K562 (cell line): ENCODE results near the gene P2RX1. TPM values are rescaled to one million over a fixed set of nuclear protein-coding genes. Genes with fewer than 3 reads are reported as not detected.

ENCODE experiments used
- ATAC-seq: fragments of 200-7000 bp; cut with Tn5 transposase; 3 replicates; pipeline ENCODE4 v1.9.1; 2020; ENCODE audit warnings: moderate library complexity
- BruUV-seq: library from RNA; stranded (reverse); fragments of 400-500 nt; replicated peaks from 2 replicates; lab custom pipeline; 2021; lab: Mats Ljungman, UMichigan
- CTCF ChIA-PET: fragments of 300-600 bp; formaldehyde crosslinking; extraction: SDS; loops from one replicate; lab custom pipeline; 2021; ENCODE audit warnings: low intra/inter-chr PET ratio; lab: Yijun Ruan, JAX
- POLR2A ChIA-PET: fragments of 300-600, 350-650 bp; sonication (Branson Sonifier 250); formaldehyde crosslinking; extraction: SDS; loops from one replicate; lab custom pipeline; 2021; ENCODE audit warnings: antibody characterized with exemption, inconsistent platforms; lab: Yijun Ruan, JAX
- DNase-seq, 4 experiments: peaks; one replicate each; pipeline versions ENCODE4 v3.0.0 to v3.0.0-alpha.2; 2011 to 2018; ENCODE audit warnings: low spot score in 3 of 4, mixed read lengths in 3 of 4; ENCODE audit errors: extremely low read depth in 1 of 4
- FAIRE-seq: peaks from 2 replicates; lab custom pipeline; 2011; peaks lifted over from hg19 to GRCh38; lab: Jason Lieb, UNC
- H2AFZ ChIP-seq: 2 replicates; pipeline ENCODE4 v1.6.0; 2011; ENCODE audit warnings: low read depth, low read length, control low read depth, inconsistent platforms
- H3K27ac ChIP-seq: fragments of 200-600 bp; 3 replicates; pipeline ENCODE4 v1.8.0; 2011; ENCODE audit warnings: low read depth, mild to moderate bottlenecking, control low read depth, inconsistent platforms, low read length, moderate library complexity, mixed read lengths; ENCODE audit errors: extremely low read depth
- H3K27me3 ChIP-seq, 2 experiments: fragments of 300-600 bp in 1 of 2; 2 replicates in 1 of 2; 3 replicates in 1 of 2; pipeline versions ENCODE4 v1.6.0 to v1.8.0; 2011; ENCODE audit warnings: inconsistent platforms in 2 of 2, low read length in 2 of 2, mild to moderate bottlenecking in 1 of 2, mixed read lengths in 1 of 2, moderate library complexity in 1 of 2; ENCODE audit not compliant: control insufficient read depth in 2 of 2, insufficient read depth in 2 of 2
- H3K36me3 ChIP-seq: fragments of 300-600 bp; 3 replicates; pipeline ENCODE4 v1.8.0; 2011; ENCODE audit warnings: mild to moderate bottlenecking, low read length, inconsistent platforms; ENCODE audit not compliant: control insufficient read depth, insufficient read depth
- H3K4me1 ChIP-seq, 2 experiments: fragments of 200-600 bp in 1 of 2; replicated peaks in 1 of 2; 2 replicates in 1 of 2; 3 replicates in 1 of 2; pipeline versions ENCODE4 v1.5.1 to v1.8.0; 2011; ENCODE audit warnings: inconsistent platforms in 2 of 2, low read length in 2 of 2, mild to moderate bottlenecking in 1 of 2, mixed read lengths in 1 of 2, moderate library complexity in 1 of 2; ENCODE audit not compliant: control insufficient read depth in 2 of 2, insufficient read depth in 2 of 2
- H3K4me2 ChIP-seq: 2 replicates; pipeline ENCODE4 v1.6.1; 2011; ENCODE audit warnings: low read length, control low read depth, inconsistent platforms, mixed read lengths; ENCODE audit not compliant: insufficient read depth
- H3K4me3 ChIP-seq: fragments of 200-600 bp; sonication (generic), shearing (Covaris generic); 2 replicates; pipeline ENCODE4 v1.5.1; 2016; ENCODE audit warnings: control low read depth, inconsistent platforms
- H3K79me2 ChIP-seq: fragments of 200-600 bp; 3 replicates; pipeline ENCODE4 v1.8.0; 2011; ENCODE audit warnings: low read length, inconsistent platforms; ENCODE audit not compliant: control insufficient read depth, insufficient read depth
- H3K9ac ChIP-seq, 2 experiments: 2 replicates each; pipeline versions ENCODE4 v1.6.0 to v1.6.1; 2011; ENCODE audit warnings: low read depth in 2 of 2, low read length in 2 of 2, control low read depth in 1 of 2, inconsistent platforms in 1 of 2, mild to moderate bottlenecking in 1 of 2, mixed read lengths in 1 of 2; ENCODE audit not compliant: insufficient read depth in 1 of 2
- H3K9me1 ChIP-seq: one replicate; pipeline ENCODE4 v1.6.0; 2011; ENCODE audit warnings: inconsistent platforms, mild to moderate bottlenecking, low read length, moderate library complexity; ENCODE audit not compliant: control insufficient read depth, insufficient read depth
- H3K9me3 ChIP-seq: replicated peaks from 2 replicates; pipeline ENCODE4 v1.5.1; 2011; ENCODE audit warnings: low read depth, low read length, inconsistent platforms; ENCODE audit not compliant: control insufficient read depth, insufficient read depth
- H4K20me1 ChIP-seq: replicated peaks from 2 replicates; pipeline ENCODE4 v1.6.1; 2011; ENCODE audit warnings: low read length, inconsistent platforms, mixed read lengths; ENCODE audit not compliant: control insufficient read depth, insufficient read depth
- BDP1 ChIP-seq: IDR thresholded peaks from 3 replicates; pipeline ENCODE4 v1.6.1; 2011; ENCODE audit not compliant: insufficient read length, insufficient read depth
- CBFA2T2 ChIP-seq: fragments of 450-650 bp; conservative IDR thresholded peaks from 2 replicates; pipeline ENCODE4 v1.6.1; 2017; ENCODE audit warnings: mild to moderate bottlenecking
- CSDE1 ChIP-seq, 2 experiments: fragments of 450-650 bp; IDR thresholded peaks; 2 replicates each; pipeline ENCODE4 v1.6.1; 2016; ENCODE audit warnings: mild to moderate bottlenecking in 1 of 2
- CXXC5 ChIP-seq: fragments of 250-450 bp; sonication (Bioruptor Pico); IDR thresholded peaks from 2 replicates; pipeline ENCODE4 v1.8.0; 2022; ENCODE audit warnings: inconsistent platforms, mild to moderate bottlenecking, moderate library complexity
- ELF1 ChIP-seq: fragments of 200-800 bp; sonication (Bioruptor generic); IDR thresholded peaks from 2 replicates; pipeline ENCODE4 v1.6.1; 2016; ENCODE audit warnings: missing genetic modification characterization, missing compliant biosample characterization
- HNRNPLL ChIP-seq: fragments of 200-400 bp; formaldehyde crosslinking; IDR thresholded peaks from 2 replicates; pipeline ENCODE4 v1.6.1; 2017; ENCODE audit warnings: low read length, low read depth, mild to moderate bottlenecking; ENCODE audit not compliant: poor library complexity, severe bottlenecking
- KAT7 ChIP-seq: sonication (generic); formaldehyde crosslinking; IDR thresholded peaks from 2 replicates; pipeline ENCODE4 v1.8.0; 2022; ENCODE audit warnings: missing genetic modification reagents, mild to moderate bottlenecking, borderline replicate concordance
- PML ChIP-seq: IDR thresholded peaks from 2 replicates; pipeline ENCODE4 v1.6.1; 2012; ENCODE audit warnings: low read length, inconsistent platforms
- PTBP1 ChIP-seq: fragments of 200-400 bp; formaldehyde crosslinking; IDR thresholded peaks from 2 replicates; pipeline ENCODE4 v1.6.1; 2017; ENCODE audit warnings: low read depth, low read length
- TAF15 ChIP-seq: fragments of 200-400 bp; formaldehyde crosslinking; IDR thresholded peaks from 2 replicates; pipeline ENCODE4 v1.6.1; 2017; ENCODE audit warnings: mild to moderate bottlenecking, low read depth, low read length, moderate library complexity
- TCFL5 ChIP-seq: fragments of 250-450 bp; sonication (Bioruptor Pico); conservative IDR thresholded peaks from 2 replicates; pipeline ENCODE4 v1.6.1; 2021; ENCODE audit warnings: mild to moderate bottlenecking, moderate library complexity, matching md5 sums
- ZFPM2 ChIP-seq: fragments of 250-450 bp; sonication (Bioruptor Pico); IDR thresholded peaks from 2 replicates; pipeline ENCODE4 v1.5.1; 2022; ENCODE audit warnings: mild to moderate bottlenecking
- ZNF143 ChIP-seq: sonication (generic); formaldehyde crosslinking; IDR thresholded peaks from 2 replicates; pipeline ENCODE4 v1.9.0; 2022; ENCODE audit warnings: mild to moderate bottlenecking, missing genetic modification reagents
- ZNF311 ChIP-seq: fragments of 250-450 bp; sonication (Bioruptor Pico); IDR thresholded peaks from 2 replicates; pipeline ENCODE4 v1.4.0; 2020; ENCODE audit warnings: mild to moderate bottlenecking, moderate library complexity
- ZNF668 ChIP-seq: fragments of 250-450 bp; sonication (Bioruptor Pico); IDR thresholded peaks from 2 replicates; pipeline ENCODE4 v1.8.0; 2022; ENCODE audit warnings: mild to moderate bottlenecking, inconsistent platforms
- ZNF77 ChIP-seq: fragments of 250-450 bp; sonication (Bioruptor Pico); IDR thresholded peaks from 2 replicates; pipeline ENCODE4 v1.5.0; 2020
- WGBS: fragments of 100-300 bp; shearing (Covaris generic); methylation state at CpG from one replicate; pipeline ENCODE4 v1.1.6; 2016; ENCODE audit warnings: low coverage, mixed read lengths; ENCODE audit not compliant: insufficient coverage; ENCODE audit errors: missing lambda C conversion rate; 5-methylcytosine and 5-hydroxymethylcytosine counted together
- in situ Hi-C: fragments of 300-500 bp; cut with MboI; formaldehyde crosslinking; loops from 4 replicates; pipeline ENCODE4 v1.15.0; 2018; ENCODE audit warnings: inconsistent platforms, mixed read lengths
- intact Hi-C: fragments of 100-400 bp; cut with micrococcal nuclease; formaldehyde crosslinking; loops from 2 replicates; pipeline ENCODE4 v1.14.2; 2022
- polyA plus RNA-seq, 8 experiments: library from polyadenylated mRNA; depleted of rRNA in 4 of 8; stranded (reverse) in 5 of 8; unstranded in 3 of 8; fragments of >200 nt; fragmentation: Nextera tagmentation in 2 of 8; fragmentation: Illumina TruSeq in 1 of 8; extraction: Ambion mirVana in 2 of 8; extraction: Trizol in 1 of 8; gene quantifications; 2 replicates each; pipeline versions ENCODE4 v1.2.1 to v1.2.3, GENCODE V29; 2011 to 2014; ENCODE audit warnings: inconsistent platforms in 1 of 8, missing spikeins in 1 of 8
- total RNA-seq, 7 experiments: library from RNA; depleted of rRNA in 6 of 7; stranded (reverse); fragments of >200 nt in 6 of 7; fragmentation: Illumina TruSeq in 2 of 7; extraction: Trizol in 2 of 7; gene quantifications; 2 replicates each; pipeline versions ENCODE4 v1.2.1 to v1.2.3, GENCODE V29; 2011 to 2021; ENCODE audit warnings: low replicate concordance in 1 of 7
- TF ChIP-seq, protein P1 (sequence below): fragments of 250-450 bp; sonication (Bioruptor Pico); IDR thresholded peaks from 2 replicates; pipeline ENCODE4 v1.5.0; 2020; ENCODE audit warnings: mild to moderate bottlenecking
- TF ChIP-seq, protein P2 (sequence below): fragments of 450-650 bp; formaldehyde crosslinking; IDR thresholded peaks from 2 replicates; pipeline ENCODE4 v1.4.0; 2022; ENCODE audit warnings: missing genetic modification characterization
- TF ChIP-seq, protein P3 (sequence below), 3 experiments: IDR thresholded peaks in 2 of 3; conservative IDR thresholded peaks in 1 of 3; 2 replicates each; pipeline ENCODE4 v1.5.1; 2011 to 2012; ENCODE audit warnings: low read length in 3 of 3, mild to moderate bottlenecking in 3 of 3, control low read depth in 2 of 3, improper control_type of control experiment in 1 of 3, inconsistent platforms in 1 of 3, low read depth in 1 of 3, mixed read lengths in 1 of 3, moderate library complexity in 1 of 3; ENCODE audit not compliant: insufficient read depth in 2 of 3

P2RX1 gene
- total and polyA plus RNA-seq, 9 of the 15 experiments (the other 6 are each of a cell fraction or from before 2014, with no cell fraction given), result 0.27 to 20.3 (median 10.3) TPM

- 85% methylated on average over 22 of the region's 25 CpGs for WGBS
- POLR2A ChIA-PET, result interaction anchor here (0.6 kb wide), 2 partner anchors 12 to 320 kb away, joined by 3 read pairs; no protein-coding TSS in a partner anchor
These were observed 36.5 kb downstream of the P2RX1 start for GRCh38 chr17:3879591-3880417.

More at GRCh38 chr17:3879591-3880417, 36.5 kb downstream of the P2RX1 start:
- Histone ChIP-seq H3K9ac (no peak overlapping the region; a peak in 1 of 4 replicates), H3K4me3 (no peak overlapping the region), H4K20me1 (no peaks in the 10 kb centered on the region), H3K4me2 (no peak overlapping the region), H3K9me3 (no peaks in the 10 kb centered on the region), H3K9me1 (no peaks in the 10 kb centered on the region), H2AFZ (no peak overlapping the region), H3K27me3 (no peaks in the 10 kb centered on the region), H3K27ac (no peak overlapping the region), H3K36me3 (peaks cover 61% of the 10 kb centered on the region; the same call in 1 of the 3 replicates), H3K4me1 (no peaks in the 10 kb centered on the region), H3K79me2 (no peaks in the 10 kb centered on the region)
- BruUV-seq, result no TSS peak
- no peak for DNase-seq
- CTCF ChIA-PET, result no interaction called here
- intact Hi-C loops (no loop called here), in situ Hi-C loops (no loop called here)
- TF ChIP-seq KAT7 (CRISPR knock-in tag) (no peak), CSDE1 (IDR thresholded peaks at IDR 0.05) (no peak), ZNF311 (CRISPR knock-in tag) (no peak), PTBP1 (no peak), ZNF77 (CRISPR knock-in tag) (no peak), CXXC5 (CRISPR knock-in tag) (no peak), BDP1 (no peak), HNRNPLL (no peak), CBFA2T2 (no peak), PML (no peak), ELF1 (tag) (no peak), ZFPM2 (CRISPR knock-in tag) (no peak), ZNF668 (CRISPR knock-in tag) (no peak), TAF15 (no peak), TCFL5 (no peak), ZNF143 (CRISPR knock-in tag) (no peak)
- TF ChIP-seq, protein P1, sequence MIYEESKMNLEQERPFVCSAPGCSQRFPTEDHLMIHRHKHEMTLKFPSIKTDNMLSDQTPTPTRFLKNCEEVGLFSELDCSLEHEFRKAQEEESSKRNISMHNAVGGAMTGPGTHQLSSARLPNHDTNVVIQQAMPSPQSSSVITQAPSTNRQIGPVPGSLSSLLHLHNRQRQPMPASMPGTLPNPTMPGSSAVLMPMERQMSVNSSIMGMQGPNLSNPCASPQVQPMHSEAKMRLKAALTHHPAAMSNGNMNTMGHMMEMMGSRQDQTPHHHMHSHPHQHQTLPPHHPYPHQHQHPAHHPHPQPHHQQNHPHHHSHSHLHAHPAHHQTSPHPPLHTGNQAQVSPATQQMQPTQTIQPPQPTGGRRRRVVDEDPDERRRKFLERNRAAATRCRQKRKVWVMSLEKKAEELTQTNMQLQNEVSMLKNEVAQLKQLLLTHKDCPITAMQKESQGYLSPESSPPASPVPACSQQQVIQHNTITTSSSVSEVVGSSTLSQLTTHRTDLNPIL (CRISPR knock-in tag), result no peak
- TF ChIP-seq, protein P2, sequence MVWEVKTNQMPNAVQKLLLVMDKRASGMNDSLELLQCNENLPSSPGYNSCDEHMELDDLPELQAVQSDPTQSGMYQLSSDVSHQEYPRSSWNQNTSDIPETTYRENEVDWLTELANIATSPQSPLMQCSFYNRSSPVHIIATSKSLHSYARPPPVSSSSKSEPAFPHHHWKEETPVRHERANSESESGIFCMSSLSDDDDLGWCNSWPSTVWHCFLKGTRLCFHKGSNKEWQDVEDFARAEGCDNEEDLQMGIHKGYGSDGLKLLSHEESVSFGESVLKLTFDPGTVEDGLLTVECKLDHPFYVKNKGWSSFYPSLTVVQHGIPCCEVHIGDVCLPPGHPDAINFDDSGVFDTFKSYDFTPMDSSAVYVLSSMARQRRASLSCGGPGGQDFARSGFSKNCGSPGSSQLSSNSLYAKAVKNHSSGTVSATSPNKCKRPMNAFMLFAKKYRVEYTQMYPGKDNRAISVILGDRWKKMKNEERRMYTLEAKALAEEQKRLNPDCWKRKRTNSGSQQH (CRISPR knock-in tag), result no peak
- TF ChIP-seq, protein P3, sequence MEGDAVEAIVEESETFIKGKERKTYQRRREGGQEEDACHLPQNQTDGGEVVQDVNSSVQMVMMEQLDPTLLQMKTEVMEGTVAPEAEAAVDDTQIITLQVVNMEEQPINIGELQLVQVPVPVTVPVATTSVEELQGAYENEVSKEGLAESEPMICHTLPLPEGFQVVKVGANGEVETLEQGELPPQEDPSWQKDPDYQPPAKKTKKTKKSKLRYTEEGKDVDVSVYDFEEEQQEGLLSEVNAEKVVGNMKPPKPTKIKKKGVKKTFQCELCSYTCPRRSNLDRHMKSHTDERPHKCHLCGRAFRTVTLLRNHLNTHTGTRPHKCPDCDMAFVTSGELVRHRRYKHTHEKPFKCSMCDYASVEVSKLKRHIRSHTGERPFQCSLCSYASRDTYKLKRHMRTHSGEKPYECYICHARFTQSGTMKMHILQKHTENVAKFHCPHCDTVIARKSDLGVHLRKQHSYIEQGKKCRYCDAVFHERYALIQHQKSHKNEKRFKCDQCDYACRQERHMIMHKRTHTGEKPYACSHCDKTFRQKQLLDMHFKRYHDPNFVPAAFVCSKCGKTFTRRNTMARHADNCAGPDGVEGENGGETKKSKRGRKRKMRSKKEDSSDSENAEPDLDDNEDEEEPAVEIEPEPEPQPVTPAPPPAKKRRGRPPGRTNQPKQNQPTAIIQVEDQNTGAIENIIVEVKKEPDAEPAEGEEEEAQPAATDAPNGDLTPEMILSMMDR (IDR thresholded peaks at IDR 0.05 in 2 of 3, conservative IDR thresholded peaks at IDR 0.05 in 1 of 3; ENCODE audit: insufficient read depth in 2 of 3, low read depth in 1 of 3, low read length in 3 of 3), result no peak
- FAIRE-seq, result no peak
- ATAC-seq, result no peak
